Measurements from ENCODE around the gene RASGRP1.

The RASGRP1 gene

GRCh38 chr15:38524156-38524555, 40.5 kb downstream of the RASGRP1 start:
- H2BK12ac ChIP-seq (ENCODE audit: low read length), result no peak overlapping the region
- no peak overlapping the region for H4K12ac ChIP-seq (ENCODE audit: low read depth, low read length)
- no peaks in the 10 kb centered on the region for H3K9me3 ChIP-seq (ENCODE audit: insufficient read depth, low read depth, low read length)
- no peak overlapping the region for H3K23ac ChIP-seq (ENCODE audit: low read length)
- no peak overlapping the region for H2AK5ac ChIP-seq (ENCODE audit: low read length)
- H2AFZ ChIP-seq (ENCODE audit: insufficient read depth, low read length, poor library complexity), result no peak overlapping the region
- H2BK5ac ChIP-seq (ENCODE audit: low read depth, low read length, poor library complexity), result no peak overlapping the region
- peaks cover 2% of the 10 kb centered on the region for H3K79me1 ChIP-seq (ENCODE audit: low read length)
- peaks cover 2% of the 10 kb centered on the region for H3K79me2 ChIP-seq (ENCODE audit: control insufficient read depth, insufficient read depth, low read length, poor library complexity)
- H4K8ac ChIP-seq (ENCODE audit: low read depth, low read length), result no peak overlapping the region
- no peak overlapping the region for H2BK120ac ChIP-seq (ENCODE audit: insufficient read depth, low read length, poor library complexity)
- no peak overlapping the region for H3K4me2 ChIP-seq (ENCODE audit: low read length)
- no peak overlapping the region for H3K4me3 ChIP-seq (ENCODE audit: low read depth, low read length)
- H3K36me3 ChIP-seq (ENCODE audit: control insufficient read depth in 1 of 2, insufficient read depth in 2 of 2, low read length in 2 of 2), result peaks cover 0 to 12% of the 10 kb centered on the region in 2 experiments
- peaks cover 4% of the 10 kb centered on the region in 2 experiments for H3K4me1 ChIP-seq (ENCODE audit: control insufficient read depth in 1 of 2, insufficient read depth in 2 of 2, low read length in 2 of 2)
- H4K91ac ChIP-seq (ENCODE audit: low read depth, low read length), result no peak overlapping the region
- no peak for DNase-seq
- no peak overlapping the region for H3K4ac ChIP-seq (ENCODE audit: low read depth, low read length)
- WGBS (ENCODE audit: extremely low coverage, insufficient coverage, insufficient read length), result no CpG with 5 or more reads among the region's 5 CpGs
- H3K27ac ChIP-seq (ENCODE audit: low read depth, low read length), result no peak overlapping the region
- no peaks in the 10 kb centered on the region for H3K27me3 ChIP-seq (ENCODE audit: insufficient read depth, low read length)
- H3K9ac ChIP-seq (ENCODE audit: low read length), result no peak overlapping the region
- H3K18ac ChIP-seq (ENCODE audit: low read length), result no peak overlapping the region
- no peak overlapping the region for H3K14ac ChIP-seq (ENCODE audit: low read length)

- no peak overlapping the region for H4K91ac ChIP-seq (ENCODE audit: low read depth, low read length)
- no peak overlapping the region for H3K18ac ChIP-seq (ENCODE audit: low read length)
- H2AK5ac ChIP-seq (ENCODE audit: low read length), result no peak overlapping the region
- H3K23ac ChIP-seq (ENCODE audit: low read length), result no peak overlapping the region
- H4K12ac ChIP-seq (ENCODE audit: low read depth, low read length), result no peak overlapping the region
- WGBS (ENCODE audit: extremely low coverage, insufficient coverage, insufficient read length), result no CpG with 5 or more reads among the region's 4 CpGs
- peaks cover 2% of the 10 kb centered on the region for H3K79me2 ChIP-seq (ENCODE audit: control insufficient read depth, insufficient read depth, low read length, poor library complexity)
- no peak overlapping the region for H3K4ac ChIP-seq (ENCODE audit: low read depth, low read length)
- no peak for DNase-seq
- no peaks in the 10 kb centered on the region for H3K9me3 ChIP-seq (ENCODE audit: insufficient read depth, low read depth, low read length)
- no peaks in the 10 kb centered on the region for H3K27me3 ChIP-seq (ENCODE audit: insufficient read depth, low read length)
- H2BK120ac ChIP-seq (ENCODE audit: insufficient read depth, low read length, poor library complexity), result no peak overlapping the region
- H2AFZ ChIP-seq (ENCODE audit: insufficient read depth, low read length, poor library complexity), result no peak overlapping the region
- H3K9ac ChIP-seq (ENCODE audit: low read length), result no peak overlapping the region
- no peak overlapping the region for H3K27ac ChIP-seq (ENCODE audit: low read depth, low read length)
- H4K8ac ChIP-seq (ENCODE audit: low read depth, low read length), result peak overlapping the region; percentile 35
- peaks cover 0 to 12% of the 10 kb centered on the region in 2 experiments for H3K36me3 ChIP-seq (ENCODE audit: control insufficient read depth in 1 of 2, insufficient read depth in 2 of 2, low read length in 2 of 2)
- no peak overlapping the region for H3K4me2 ChIP-seq (ENCODE audit: low read length)
- H3K4me1 ChIP-seq (ENCODE audit: control insufficient read depth in 1 of 2, insufficient read depth in 2 of 2, low read length in 2 of 2), result peaks cover 4 to 7% of the 10 kb centered on the region in 2 experiments
- no peak overlapping the region for H2BK12ac ChIP-seq (ENCODE audit: low read length)
- no peak overlapping the region for H3K4me3 ChIP-seq (ENCODE audit: low read depth, low read length)
- H2BK5ac ChIP-seq (ENCODE audit: low read depth, low read length, poor library complexity), result no peak overlapping the region
- H3K79me1 ChIP-seq (ENCODE audit: low read length), result peaks cover 2% of the 10 kb centered on the region
- peak overlapping the region; percentile 37 for H3K14ac ChIP-seq (ENCODE audit: low read length)
Observed at GRCh38 chr15:38522922-38523321, 41.7 kb downstream of the RASGRP1 start.

- peak overlapping the region; percentile 2 for H3K14ac ChIP-seq (ENCODE audit: low read length)
- no CpG with 5 or more reads among the region's 5 CpGs for WGBS (ENCODE audit: extremely low coverage, insufficient coverage, insufficient read length)
- peaks cover 6 to 10% of the 10 kb centered on the region in 2 experiments for H3K4me1 ChIP-seq (ENCODE audit: control insufficient read depth in 1 of 2, insufficient read depth in 2 of 2, low read length in 2 of 2)
- H3K18ac ChIP-seq (ENCODE audit: low read length), result no peak overlapping the region
- no peak for DNase-seq
- H3K27ac ChIP-seq (ENCODE audit: low read depth, low read length), result no peak overlapping the region
- H2BK12ac ChIP-seq (ENCODE audit: low read length), result no peak overlapping the region
- H3K4me2 ChIP-seq (ENCODE audit: low read length), result no peak overlapping the region
- H2AFZ ChIP-seq (ENCODE audit: insufficient read depth, low read length, poor library complexity), result no peak overlapping the region
- no peak overlapping the region for H2BK120ac ChIP-seq (ENCODE audit: insufficient read depth, low read length, poor library complexity)
- peaks cover 2% of the 10 kb centered on the region for H3K79me1 ChIP-seq (ENCODE audit: low read length)
- H2AK5ac ChIP-seq (ENCODE audit: low read length), result no peak overlapping the region
- H2BK5ac ChIP-seq (ENCODE audit: low read depth, low read length, poor library complexity), result no peak overlapping the region
- H3K79me2 ChIP-seq (ENCODE audit: control insufficient read depth, insufficient read depth, low read length, poor library complexity), result peaks cover 2% of the 10 kb centered on the region
- no peak overlapping the region for H3K4ac ChIP-seq (ENCODE audit: low read depth, low read length)
- H4K8ac ChIP-seq (ENCODE audit: low read depth, low read length), result no peak overlapping the region
- H4K91ac ChIP-seq (ENCODE audit: low read depth, low read length), result no peak overlapping the region
- no peak overlapping the region for H3K9ac ChIP-seq (ENCODE audit: low read length)
- H3K4me3 ChIP-seq (ENCODE audit: low read depth, low read length), result no peak overlapping the region
- no peak overlapping the region for H3K23ac ChIP-seq (ENCODE audit: low read length)
- H3K9me3 ChIP-seq (ENCODE audit: insufficient read depth, low read depth, low read length), result no peaks in the 10 kb centered on the region
- no peak overlapping the region for H4K12ac ChIP-seq (ENCODE audit: low read depth, low read length)
- no peaks in the 10 kb centered on the region for H3K27me3 ChIP-seq (ENCODE audit: insufficient read depth, low read length)
- peaks cover 0 to 12% of the 10 kb centered on the region in 2 experiments for H3K36me3 ChIP-seq (ENCODE audit: control insufficient read depth in 1 of 2, insufficient read depth in 2 of 2, low read length in 2 of 2)
Observed at GRCh38 chr15:38521316-38521715, 43.3 kb downstream of the RASGRP1 start.

GRCh38 chr15:38520035-38520434, 44.6 kb downstream of the RASGRP1 start:
- Histone ChIP-seq H3K9ac (ENCODE audit: low read length) (no peak overlapping the region), H3K27me3 (ENCODE audit: insufficient read depth, low read length) (no peaks in the 10 kb centered on the region), H3K79me1 (ENCODE audit: low read length) (peaks cover 2% of the 10 kb centered on the region), H3K4me2 (ENCODE audit: low read length) (no peak overlapping the region), H2AFZ (ENCODE audit: insufficient read depth, low read length, poor library complexity) (no peak overlapping the region), H4K91ac (ENCODE audit: low read depth, low read length) (no peak overlapping the region), H4K8ac (ENCODE audit: low read depth, low read length) (no peak overlapping the region), H2BK5ac (ENCODE audit: low read depth, low read length, poor library complexity) (no peak overlapping the region), H3K79me2 (ENCODE audit: control insufficient read depth, insufficient read depth, low read length, poor library complexity) (peaks cover 2% of the 10 kb centered on the region), H3K14ac (ENCODE audit: low read length) (no peak overlapping the region), H2BK12ac (ENCODE audit: low read length) (no peak overlapping the region), H3K4me3 (ENCODE audit: low read depth, low read length) (no peak overlapping the region), H3K4ac (ENCODE audit: low read depth, low read length) (no peak overlapping the region), H2AK5ac (ENCODE audit: low read length) (no peak overlapping the region), H2BK120ac (ENCODE audit: insufficient read depth, low read length, poor library complexity) (no peak overlapping the region), H3K9me3 (ENCODE audit: insufficient read depth, low read depth, low read length) (no peaks in the 10 kb centered on the region), H3K23ac (ENCODE audit: low read length) (no peak overlapping the region), H4K12ac (ENCODE audit: low read depth, low read length) (no peak overlapping the region), H3K4me1 (ENCODE audit: control insufficient read depth in 1 of 2, insufficient read depth in 2 of 2, low read length in 2 of 2) (peaks cover 6 to 15% of the 10 kb centered on the region in 2 experiments), H3K27ac (ENCODE audit: low read depth, low read length) (no peak overlapping the region), H3K36me3 (ENCODE audit: control insufficient read depth in 1 of 2, insufficient read depth in 2 of 2, low read length in 2 of 2) (peaks cover 0 to 14% of the 10 kb centered on the region in 2 experiments), H3K18ac (ENCODE audit: low read length) (no peak overlapping the region)
- no peak for DNase-seq
- WGBS (ENCODE audit: extremely low coverage, insufficient coverage, insufficient read length), result no CpG with 5 or more reads among the region's 3 CpGs
